RCC 7860 (cell line): ENCODE data around the gene SORT1.

Experiments
- DNase-seq: peaks from one replicate; pipeline ENCODE4 v3.0.0-alpha.2; 2015; ENCODE audit warnings: low spot score
- FAIRE-seq: peaks from 2 replicates; lab custom pipeline; 2012; peaks lifted over from hg19 to GRCh38; lab: Jason Lieb, UNC

Gene SORT1

GRCh38 chr1:109263597-109264378 lies 133.9 kb downstream of the SORT1 start:
- peak; percentile 95 for DNase-seq
- peak; percentile 91 for FAIRE-seq

GRCh38 chr1:109263234-109263596 lies 134.5 kb downstream of the SORT1 start:
- DNase-seq (no peak), FAIRE-seq (no peak)

GRCh38 chr1:109262231-109263055 lies 135.3 kb downstream of the SORT1 start:
- DNase-seq (no peak), FAIRE-seq (no peak)

- DNase-seq (no peak), FAIRE-seq (no peak)
Measured at GRCh38 chr1:109261578-109261977, 136.1 kb downstream of the SORT1 start.

- DNase-seq (no peak), FAIRE-seq (no peak)
Measured at GRCh38 chr1:109261006-109261405, 136.7 kb downstream of the SORT1 start.

- DNase-seq (no peak), FAIRE-seq (no peak)
Measured at GRCh38 chr1:109259674-109260557, 137.8 kb downstream of the SORT1 start.
